ACC112 (cell line): ENCODE results near the gene SEPTIN2.
"Not testable (repeated sequence)": the region's sequence is repeated elsewhere in the genome, so short reads cannot be mapped to it uniquely, and the experiment has no call there.

Experiments used
- H2AFZ ChIP-seq: fragments of 200-600 bp; sonication (generic); one replicate; pipeline ENCODE4 v1.6.0; 2017; ENCODE audit warnings: antibody characterized with exemption, low read length; ENCODE audit not compliant: unreplicated experiment
- H3K27ac ChIP-seq: fragments of 200-600 bp; sonication (generic); 2 replicates; pipeline ENCODE4 v1.5.1; 2014; ENCODE audit warnings: low read depth, mild to moderate bottlenecking, antibody characterized with exemption, low read length, moderate library complexity
- H3K27me3 ChIP-seq: fragments of 200-600 bp; sonication (generic); 2 replicates; pipeline ENCODE4 v1.6.1; 2014; ENCODE audit warnings: mild to moderate bottlenecking, antibody characterized with exemption, low read length, moderate library complexity, mixed read lengths; ENCODE audit not compliant: insufficient read depth
- H3K36me3 ChIP-seq: fragments of 200-600 bp; sonication (generic); 2 replicates; pipeline ENCODE4 v1.6.1; 2016; ENCODE audit warnings: mild to moderate bottlenecking, antibody characterized with exemption, low read length, moderate library complexity, mixed read lengths; ENCODE audit not compliant: insufficient read depth
- H3K4me1 ChIP-seq: fragments of 200-600 bp; sonication (generic); one replicate; pipeline ENCODE4 v1.6.1; 2016; ENCODE audit warnings: low read length, mixed read lengths; ENCODE audit not compliant: insufficient read depth, unreplicated experiment, control insufficient read depth
- H3K4me3 ChIP-seq: fragments of 200-600 bp; sonication (generic); 2 replicates; pipeline ENCODE4 v1.5.1; 2014; ENCODE audit warnings: mild to moderate bottlenecking, low read depth, low read length
- H3K79me2 ChIP-seq: fragments of 200-600 bp; sonication (generic); one replicate; pipeline ENCODE4 v1.6.0; 2016; ENCODE audit warnings: low read length; ENCODE audit not compliant: control insufficient read depth, unreplicated experiment, insufficient read depth

Gene SEPTIN2

DNA sequence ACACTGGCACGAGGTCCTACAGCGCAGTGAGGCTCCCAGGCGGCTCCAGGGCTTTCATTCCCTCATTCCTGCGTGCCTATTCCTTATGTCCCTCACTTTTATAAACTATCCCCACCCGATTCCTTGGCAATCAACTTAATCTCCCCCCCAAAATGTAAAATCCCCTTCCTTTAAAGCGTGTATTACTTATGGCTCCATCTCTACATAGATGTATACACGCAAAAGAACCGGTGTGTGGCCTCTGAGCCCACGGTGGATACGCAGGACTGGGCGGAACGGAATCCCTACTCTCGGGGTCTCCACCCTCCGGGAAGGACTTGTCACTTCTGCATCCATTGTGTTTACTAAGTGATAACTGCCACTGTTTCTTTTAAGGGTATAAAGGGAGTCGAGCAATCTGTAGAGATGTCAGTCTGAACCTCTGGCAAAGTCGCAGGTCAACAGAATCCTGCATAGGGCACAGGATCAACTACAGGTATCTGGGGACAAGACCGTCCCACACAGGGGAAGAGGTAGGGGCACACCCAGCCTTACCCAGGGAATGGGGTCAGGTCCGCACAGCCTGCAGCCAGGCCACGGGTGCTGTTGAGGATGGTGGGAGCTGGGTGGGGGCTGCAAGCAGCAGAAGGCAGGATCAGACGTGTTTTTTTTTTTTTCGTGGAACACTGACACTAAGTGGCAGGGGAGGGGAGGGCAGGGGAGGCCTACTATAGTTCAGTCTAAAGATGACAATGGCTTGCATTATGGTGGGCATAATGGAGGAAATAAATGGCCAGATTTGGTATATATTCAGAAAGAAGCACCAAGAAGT lies 42.3 kb upstream of the SEPTIN2 start:
- Histone ChIP-seq H3K27ac (peak overlapping the region; percentile 40; the same call in 1 of the 2 replicates), H2AFZ (peak overlapping the region; percentile 49), H3K4me1 (peaks cover 31% of the 10 kb centered on the region), H3K36me3 (peaks cover 10% of the 10 kb centered on the region; the same call in 1 of the 2 replicates), H3K4me3 (peak overlapping the region; percentile 93), H3K27me3 (no peaks in the 10 kb centered on the region), H3K79me2 (peaks cover 86% of the 10 kb centered on the region)

DNA sequence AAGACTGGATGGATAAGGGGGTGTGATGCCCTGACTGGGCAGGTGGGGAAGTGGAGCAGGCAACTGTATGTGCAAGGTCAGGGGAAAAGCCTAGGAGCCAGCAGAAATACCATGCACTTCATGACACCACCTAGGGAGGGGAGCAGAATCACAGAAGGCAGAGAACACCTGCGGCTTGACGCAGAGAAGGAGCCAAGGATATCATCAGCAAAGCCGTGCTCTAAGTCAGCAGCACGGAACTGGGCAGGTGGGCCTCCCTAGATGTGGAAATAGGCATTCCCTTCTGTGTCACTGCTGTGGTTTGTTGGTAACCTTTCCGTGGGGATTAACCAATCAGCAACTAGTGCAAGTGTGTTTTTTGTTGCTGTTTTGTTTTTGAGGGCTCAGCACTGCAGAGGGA lies 41.6 kb upstream of the SEPTIN2 start:
- Histone ChIP-seq H2AFZ (no peak overlapping the region), H3K27ac (no peak overlapping the region), H3K36me3 (peaks cover 10% of the 10 kb centered on the region; the same call in 1 of the 2 replicates), H3K79me2 (peaks cover 82% of the 10 kb centered on the region), H3K27me3 (no peaks in the 10 kb centered on the region), H3K4me1 (peaks cover 26% of the 10 kb centered on the region), H3K4me3 (no peak overlapping the region)

DNA sequence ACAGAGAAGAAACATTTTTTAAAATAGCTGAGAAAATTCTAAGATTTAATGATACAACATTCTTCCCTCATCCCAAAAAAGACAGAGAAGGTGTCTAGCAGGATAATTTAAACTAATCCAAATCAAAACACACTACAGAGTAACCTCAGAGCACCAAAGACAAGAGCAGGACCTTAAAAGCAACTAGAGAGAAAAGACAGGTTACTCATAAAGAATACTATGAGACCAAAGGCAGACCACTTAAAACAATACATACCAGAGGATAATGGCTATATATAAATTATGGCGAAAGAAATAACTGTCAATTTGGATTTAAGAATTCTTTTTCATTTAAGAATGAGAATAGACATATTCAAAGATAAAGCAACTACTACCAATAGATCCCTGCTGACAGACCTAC lies 40.2 kb upstream of the SEPTIN2 start:
- Histone ChIP-seq H3K27ac (no peak overlapping the region), H3K79me2 (peaks cover 79% of the 10 kb centered on the region), H2AFZ (no peak overlapping the region), H3K36me3 (peaks cover 10% of the 10 kb centered on the region; the same call in 1 of the 2 replicates), H3K27me3 (no peaks in the 10 kb centered on the region), H3K4me3 (no peak overlapping the region), H3K4me1 (peaks cover 12% of the 10 kb centered on the region)

DNA sequence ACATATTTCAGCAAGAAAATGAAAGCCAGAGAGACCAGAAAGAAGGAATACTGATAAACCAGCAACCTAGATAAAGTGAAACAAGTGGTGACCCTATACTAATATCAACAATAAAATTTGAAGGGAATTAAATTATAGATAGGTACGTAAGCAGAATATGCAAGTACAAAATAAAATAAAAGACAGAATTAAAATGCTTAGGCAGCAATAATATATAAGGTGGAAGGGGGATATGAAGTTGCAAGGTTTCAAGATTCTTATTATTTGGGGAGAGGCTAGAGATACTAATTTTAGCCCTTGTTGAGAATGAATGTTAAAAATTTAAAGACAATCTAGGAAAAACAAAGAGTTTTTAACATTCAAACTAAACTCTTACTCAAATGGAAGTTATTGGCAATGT lies 39.8 kb upstream of the SEPTIN2 start:
- H3K4me3 ChIP-seq = no peak overlapping the region
- no peak overlapping the region for H3K27ac ChIP-seq
- no peak overlapping the region for H2AFZ ChIP-seq
- peaks cover 10% of the 10 kb centered on the region; the same call in 1 of the 2 replicates for H3K36me3 ChIP-seq
- H3K79me2 ChIP-seq = peaks cover 79% of the 10 kb centered on the region
- H3K4me1 ChIP-seq = peaks cover 8% of the 10 kb centered on the region
- H3K27me3 ChIP-seq = no peaks in the 10 kb centered on the region

DNA sequence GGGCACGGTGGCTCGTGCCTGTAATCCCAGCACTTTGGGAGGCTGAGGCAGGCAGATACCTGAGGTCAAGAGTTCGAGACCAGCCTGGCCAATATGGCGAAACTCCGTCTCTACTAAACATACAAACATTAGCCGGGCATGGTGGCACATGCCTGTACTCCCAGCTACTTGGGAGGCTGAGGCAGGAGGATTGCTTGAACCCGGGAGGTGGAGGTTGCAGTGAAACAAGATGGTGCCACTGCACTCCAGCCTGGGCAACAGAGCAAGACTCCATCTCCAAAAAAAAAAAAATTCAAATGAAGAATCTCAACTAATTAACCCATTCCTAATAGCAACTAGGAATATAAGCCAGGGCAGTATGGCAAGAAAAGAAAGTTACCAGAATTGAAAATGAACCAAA lies 37.4 kb upstream of the SEPTIN2 start:
- H3K27me3 ChIP-seq, H3K4me1 ChIP-seq, H3K4me3 ChIP-seq, H2AFZ ChIP-seq, H3K36me3 ChIP-seq, H3K27ac ChIP-seq: not testable (repeated sequence)
- H3K79me2 ChIP-seq = peaks cover 73% of the 10 kb centered on the region

DNA sequence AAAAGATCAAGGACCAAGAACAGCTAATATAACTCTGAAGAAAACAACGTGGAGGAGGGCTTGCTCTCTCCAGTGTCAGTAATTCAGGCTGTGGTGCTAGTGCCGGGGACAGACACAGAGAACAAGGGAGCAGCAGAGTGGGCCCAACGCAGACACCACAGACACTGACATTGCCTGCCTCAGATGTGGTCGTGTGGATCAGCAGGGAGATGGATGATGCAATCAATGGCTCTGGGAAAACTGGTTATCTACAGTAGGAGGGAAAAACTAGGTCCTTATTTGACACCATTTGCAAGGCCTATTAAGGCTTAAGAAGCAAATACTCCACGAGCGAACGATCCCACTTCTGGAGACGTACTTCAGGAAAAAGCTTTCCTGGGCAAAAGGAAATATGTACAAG lies 36.3 kb upstream of the SEPTIN2 start:
- H3K4me3 ChIP-seq = no peak overlapping the region
- no peaks in the 10 kb centered on the region for H3K4me1 ChIP-seq
- no peaks in the 10 kb centered on the region for H3K27me3 ChIP-seq
- H3K36me3 ChIP-seq = peaks cover 10% of the 10 kb centered on the region; the same call in 1 of the 2 replicates
- H3K27ac ChIP-seq = no peak overlapping the region
- H2AFZ ChIP-seq = no peak overlapping the region
- H3K79me2 ChIP-seq = peaks cover 71% of the 10 kb centered on the region

DNA sequence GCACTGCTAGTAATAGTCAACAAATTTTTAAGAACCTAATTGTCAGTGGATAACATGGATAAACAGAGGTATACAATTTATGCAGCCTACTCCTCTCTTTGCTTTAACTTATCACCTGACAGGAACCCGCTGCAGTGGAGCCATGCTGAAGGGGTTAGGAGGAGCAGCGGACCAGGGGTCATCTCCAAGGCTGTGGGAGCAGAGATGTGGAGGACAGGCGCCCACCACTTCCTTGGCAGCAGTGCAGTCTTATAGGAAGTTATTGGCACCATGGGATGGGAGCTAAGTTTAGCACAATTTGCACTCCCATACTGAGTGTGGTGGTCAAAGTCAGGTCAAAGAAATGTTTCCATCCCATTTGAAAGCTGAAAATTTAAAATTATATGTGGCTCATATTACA lies 35.9 kb upstream of the SEPTIN2 start:
- Histone ChIP-seq H3K79me2 (peaks cover 70% of the 10 kb centered on the region), H3K4me1 (no peaks in the 10 kb centered on the region), H3K36me3 (peaks cover 10% of the 10 kb centered on the region; the same call in 1 of the 2 replicates), H3K27ac (no peak overlapping the region), H2AFZ (no peak overlapping the region), H3K27me3 (no peaks in the 10 kb centered on the region), H3K4me3 (no peak overlapping the region)

DNA sequence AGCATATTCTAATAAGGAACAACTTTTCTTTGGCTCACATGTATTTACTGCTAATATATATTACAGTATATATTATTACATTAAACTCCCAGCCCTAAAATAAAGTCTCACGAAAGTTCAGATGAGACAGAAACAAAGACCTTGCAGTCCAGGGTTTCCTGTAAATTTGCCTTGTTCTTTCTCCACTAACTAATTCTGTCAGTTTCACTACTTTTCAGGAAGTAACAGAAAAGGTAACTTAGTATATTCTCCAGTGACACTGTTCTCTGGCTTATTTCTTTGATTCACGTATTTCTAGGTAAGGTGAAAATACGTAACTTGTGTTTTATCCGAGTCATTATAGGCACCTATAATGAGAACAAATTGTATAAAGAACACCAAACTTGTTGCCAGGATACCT lies 35.4 kb upstream of the SEPTIN2 start:
- H3K4me3 ChIP-seq = no peak overlapping the region
- H3K27me3 ChIP-seq = no peaks in the 10 kb centered on the region
- peaks cover 70% of the 10 kb centered on the region for H3K79me2 ChIP-seq
- H2AFZ ChIP-seq = no peak overlapping the region
- no peak overlapping the region for H3K27ac ChIP-seq
- H3K36me3 ChIP-seq = peaks cover 10% of the 10 kb centered on the region; the same call in 1 of the 2 replicates
- no peaks in the 10 kb centered on the region for H3K4me1 ChIP-seq

DNA sequence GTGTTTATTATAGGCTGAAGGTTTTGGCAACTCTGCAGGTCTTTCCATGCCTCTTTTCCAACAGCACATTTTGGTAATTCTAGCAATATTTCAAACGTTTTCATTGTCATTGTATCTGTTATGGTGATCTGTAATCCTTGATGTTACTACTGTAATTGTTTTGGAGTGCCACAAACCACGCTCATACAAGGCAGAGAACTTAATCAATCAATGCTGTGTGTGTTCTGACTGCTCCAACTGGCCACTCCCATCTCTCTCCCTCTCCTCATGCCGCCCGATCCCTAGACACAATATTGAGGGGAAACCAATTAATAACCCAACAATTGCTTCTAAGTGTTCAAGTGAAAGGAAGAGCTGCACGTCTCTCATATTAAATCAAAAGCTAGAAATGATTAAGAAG lies 33.2 kb upstream of the SEPTIN2 start:
- H3K4me1 ChIP-seq = no peaks in the 10 kb centered on the region
- peaks cover 77% of the 10 kb centered on the region for H3K79me2 ChIP-seq
- no peak overlapping the region for H2AFZ ChIP-seq
- H3K4me3 ChIP-seq = no peak overlapping the region
- no peaks in the 10 kb centered on the region for H3K27me3 ChIP-seq
- H3K27ac ChIP-seq = no peak overlapping the region
- no peaks in the 10 kb centered on the region for H3K36me3 ChIP-seq

DNA sequence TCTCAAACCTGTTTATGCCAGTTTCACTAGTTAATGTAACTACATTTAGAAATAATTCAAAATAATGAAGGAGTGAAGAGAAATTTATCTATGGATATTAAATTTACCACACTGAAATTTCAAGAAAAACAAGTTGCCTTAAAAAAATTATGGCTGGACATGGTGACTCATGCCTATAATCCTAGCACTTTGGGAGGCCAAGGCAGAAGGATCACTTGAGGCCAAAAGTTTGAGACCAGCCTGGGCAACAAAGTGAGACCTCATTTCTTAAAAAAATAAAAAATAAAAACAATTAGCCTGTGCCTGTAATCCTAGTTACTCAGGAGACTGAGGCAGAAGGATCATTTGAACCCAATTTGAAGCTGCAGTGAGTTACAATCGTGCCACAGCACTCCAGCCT lies 30.1 kb upstream of the SEPTIN2 start:
- Histone ChIP-seq H2AFZ (no peak overlapping the region), H3K27me3 (no peaks in the 10 kb centered on the region), H3K79me2 (peaks cover 84% of the 10 kb centered on the region), H3K4me3 (no peak overlapping the region), H3K4me1 (no peaks in the 10 kb centered on the region), H3K36me3 (no peaks in the 10 kb centered on the region), H3K27ac (no peak overlapping the region)
